Stimulated activated CD4-positive, alpha-beta T cell treated with anti-CD3 and anti-CD28 coated beads, Interleukin-1b, Interleukin-23, amount 100 ng/mL, for 48 hours (primary cell): ENCODE data around the gene HCRTR1.
"Not testable (repeated sequence)": the region's sequence is repeated elsewhere in the genome, so short reads cannot be mapped to it uniquely, and the experiment has no call there.

Experiments used
- DNase-seq: peaks from one replicate; pipeline ENCODE4 v3.0.0-alpha.2; 2020

The HCRTR1 gene

GRCh38 chr1:31581821-31582810 lies 35.4 kb upstream of the HCRTR1 start:
- DNase-seq: no peak

- no peak for DNase-seq
Measured at GRCh38 chr1:31583082-31583994, 34.2 kb upstream of the HCRTR1 start.

DNA sequence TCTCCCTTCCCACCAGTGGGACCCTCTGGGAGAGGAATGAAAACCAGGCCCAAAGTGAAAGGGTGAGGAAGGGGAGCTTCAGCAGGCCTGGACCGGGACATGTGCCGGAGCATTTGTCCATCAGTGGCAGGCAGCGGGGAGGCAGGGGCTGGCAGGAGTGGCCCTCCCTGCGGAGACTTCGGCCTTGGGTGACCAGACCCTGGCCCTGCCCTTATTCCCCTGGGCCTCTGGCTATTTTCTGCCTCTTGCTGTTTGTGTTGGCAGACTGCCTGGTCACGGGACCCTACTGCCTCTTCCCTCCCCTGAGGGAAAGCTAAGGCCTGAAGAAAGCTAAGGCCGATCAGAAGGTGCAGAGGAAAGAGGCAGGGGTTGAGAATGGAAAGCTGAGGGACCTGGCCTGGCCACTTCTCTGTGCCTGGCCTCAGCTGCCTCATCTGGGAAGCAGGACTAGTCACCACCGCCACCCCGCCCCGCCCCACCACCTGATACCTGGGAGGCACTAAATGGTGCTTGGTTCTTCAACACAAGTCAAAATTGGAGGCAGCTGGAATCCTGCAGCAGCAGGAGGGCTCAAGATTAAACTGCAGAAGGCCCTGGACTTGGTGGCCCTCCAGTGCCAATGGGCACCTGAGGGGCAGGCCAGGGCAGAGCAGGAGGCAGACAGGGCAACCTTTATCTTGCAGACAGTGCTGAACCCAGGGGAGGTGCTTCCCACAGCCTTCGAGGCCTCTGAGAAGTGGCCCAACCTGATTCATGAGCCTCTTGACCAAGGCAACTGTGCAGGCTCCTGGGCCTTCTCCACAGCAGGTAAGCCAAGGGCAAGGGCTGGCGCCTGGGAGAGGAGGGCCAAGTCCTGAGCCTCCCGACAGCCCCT lies 33.3 kb upstream of the HCRTR1 start:
- DNase-seq: no peak

GRCh38 chr1:31584869-31585735 lies 32.4 kb upstream of the HCRTR1 start:
- no peak for DNase-seq

DNA sequence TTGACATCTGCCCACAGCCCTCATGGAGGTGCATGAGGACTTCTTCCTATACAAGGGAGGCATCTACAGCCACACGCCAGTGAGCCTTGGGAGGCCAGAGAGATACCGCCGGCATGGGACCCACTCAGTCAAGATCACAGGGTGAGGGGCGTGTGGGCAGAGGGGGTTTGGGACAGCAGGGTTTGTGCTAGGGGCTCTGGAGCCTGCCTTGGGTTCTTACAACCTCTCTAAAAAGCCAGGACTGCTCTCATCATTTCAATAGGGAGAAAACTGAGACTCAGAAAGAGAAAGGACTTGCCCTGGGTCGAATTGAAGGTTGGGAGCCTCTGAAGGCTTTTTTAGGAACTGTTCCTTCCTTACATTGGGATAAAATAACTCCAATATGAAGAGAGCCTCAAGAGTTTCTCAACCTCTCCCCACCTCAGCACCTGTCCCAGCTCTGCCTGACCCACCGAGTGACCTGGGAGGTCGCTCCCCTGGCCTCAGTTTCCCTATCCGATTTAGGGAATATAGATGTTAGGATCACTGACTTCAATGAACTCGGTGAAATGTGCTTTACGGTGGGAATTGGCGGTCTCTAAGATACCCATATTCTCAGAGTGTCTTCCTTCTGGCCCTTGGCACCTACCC lies 31.6 kb upstream of the HCRTR1 start:
- DNase-seq: no peak

DNA sequence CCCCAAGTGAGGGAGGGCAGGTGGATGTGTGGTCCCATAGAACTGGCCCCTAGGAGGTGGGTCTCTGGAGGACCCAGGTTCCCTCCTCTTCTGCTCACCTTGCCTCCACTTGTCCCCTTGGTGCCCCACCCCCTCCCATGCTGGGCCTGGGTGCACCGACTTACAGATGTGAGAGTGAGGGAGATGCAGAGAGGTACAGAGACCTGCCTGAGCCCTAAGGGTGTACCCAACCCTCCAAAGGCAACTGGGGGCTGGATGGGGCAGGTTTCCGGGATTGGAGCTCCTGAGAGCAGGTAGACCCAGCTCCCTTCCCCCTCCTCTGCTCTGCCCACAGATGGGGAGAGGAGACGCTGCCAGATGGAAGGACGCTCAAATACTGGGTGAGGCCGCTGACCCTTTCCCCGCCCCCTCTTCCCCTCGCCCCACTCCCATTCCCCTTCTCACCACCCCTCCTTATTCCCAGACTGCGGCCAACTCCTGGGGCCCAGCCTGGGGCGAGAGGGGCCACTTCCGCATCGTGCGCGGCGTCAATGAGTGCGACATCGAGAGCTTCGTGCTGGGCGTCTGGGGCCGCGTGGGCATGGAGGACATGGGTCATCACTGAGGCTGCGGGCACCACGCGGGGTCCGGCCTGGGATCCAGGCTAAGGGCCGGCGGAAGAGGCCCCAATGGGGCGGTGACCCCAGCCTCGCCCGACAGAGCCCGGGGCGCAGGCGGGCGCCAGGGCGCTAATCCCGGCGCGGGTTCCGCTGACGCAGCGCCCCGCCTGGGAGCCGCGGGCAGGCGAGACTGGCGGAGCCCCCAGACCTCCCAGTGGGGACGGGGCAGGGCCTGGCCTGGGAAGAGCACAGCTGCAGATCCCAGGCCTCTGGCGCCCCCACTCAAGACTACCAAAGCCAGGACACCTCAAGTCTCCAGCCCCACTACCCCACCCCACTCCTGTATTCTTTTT lies 30.8 kb upstream of the HCRTR1 start:
- no peak for DNase-seq

DNA sequence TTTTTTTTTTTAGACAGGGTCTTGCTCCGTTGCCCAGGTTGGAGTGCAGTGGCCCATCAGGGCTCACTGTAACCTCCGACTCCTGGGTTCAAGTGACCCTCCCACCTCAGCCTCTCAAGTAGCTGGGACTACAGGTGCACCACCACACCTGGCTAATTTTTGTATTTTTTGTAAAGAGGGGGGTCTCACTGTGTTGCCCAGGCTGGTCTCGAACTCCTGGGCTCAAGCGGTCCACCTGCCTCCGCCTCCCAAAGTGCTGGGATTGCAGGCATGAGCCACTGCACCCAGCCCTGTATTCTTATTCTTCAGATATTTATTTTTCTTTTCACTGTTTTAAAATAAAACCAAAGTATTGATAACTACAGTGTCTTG lies 30.2 kb upstream of the HCRTR1 start:
- DNase-seq: not testable (repeated sequence)

DNA sequence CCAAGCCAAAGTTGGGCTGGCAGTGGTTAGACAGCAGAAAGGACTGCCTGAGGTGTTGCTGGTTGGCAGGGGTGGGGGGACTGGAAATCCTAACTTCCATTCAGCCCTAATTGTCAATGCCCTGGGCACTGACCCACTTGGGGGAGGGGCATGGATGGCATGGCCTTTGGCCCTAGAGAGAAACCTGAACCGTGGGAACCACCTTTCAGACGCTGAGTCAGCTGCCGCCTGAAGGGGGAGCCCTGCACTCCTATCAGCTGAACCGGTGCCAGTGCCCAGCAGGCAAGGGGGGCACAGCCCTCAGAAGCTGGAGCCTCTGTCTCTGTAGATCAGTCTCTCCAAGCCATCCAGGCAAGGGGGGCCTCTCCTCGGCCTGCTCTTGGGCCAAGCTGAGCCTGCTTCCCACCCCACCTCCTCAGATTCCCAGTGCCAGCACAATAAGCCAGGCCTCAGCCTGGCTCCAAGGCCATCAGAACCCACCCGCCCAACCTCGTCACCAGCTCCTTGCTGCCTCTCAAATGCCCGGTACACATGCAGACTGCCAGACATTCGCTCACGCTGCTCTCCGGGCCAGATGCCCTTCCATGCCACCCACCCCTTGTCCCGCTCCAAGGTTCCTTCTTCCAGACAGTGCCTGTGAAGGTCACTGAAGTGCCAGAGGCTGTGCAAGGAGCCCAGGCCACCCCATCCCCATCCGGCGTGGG lies 29.6 kb upstream of the HCRTR1 start:
- DNase-seq: peak; percentile 47

DNA sequence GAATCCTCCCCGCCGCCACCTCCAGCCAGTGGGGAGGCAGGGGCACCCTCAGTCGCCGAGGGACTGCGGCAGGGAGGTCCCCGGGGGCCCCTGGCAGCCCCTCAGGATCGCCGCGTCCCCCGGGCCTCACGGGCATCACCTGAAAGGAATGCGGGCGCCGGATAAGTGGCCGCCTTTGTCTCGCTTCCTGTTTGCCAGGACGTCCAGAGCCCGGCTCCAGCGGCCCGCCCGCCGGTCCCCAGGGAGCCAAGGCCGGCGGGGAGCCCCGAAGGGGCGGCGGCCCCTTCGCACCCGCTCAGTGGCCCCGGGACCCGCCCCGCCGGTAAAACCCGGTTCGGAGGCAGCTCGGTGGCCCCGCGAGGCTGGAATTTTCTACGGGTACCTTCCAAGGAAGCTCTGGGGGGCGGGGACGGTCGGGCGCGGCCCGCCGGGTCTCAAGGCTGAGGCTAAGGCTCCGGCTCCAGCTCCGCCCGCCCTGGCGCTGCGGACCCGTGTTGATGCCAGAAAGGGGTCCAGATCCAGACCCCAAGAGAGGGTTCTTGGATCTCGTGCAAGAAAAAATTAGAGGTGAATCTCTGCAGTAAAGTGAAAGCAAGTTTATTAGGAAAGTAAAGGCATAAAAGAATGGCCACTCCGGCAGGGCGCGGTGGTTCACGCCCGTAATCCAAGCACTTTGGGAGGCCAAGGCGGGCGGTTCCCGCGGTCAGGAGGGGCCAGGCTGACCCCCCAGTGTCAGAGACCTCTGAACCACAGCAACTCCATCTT lies 28.6 kb upstream of the HCRTR1 start:
- DNase-seq: no peak

DNA sequence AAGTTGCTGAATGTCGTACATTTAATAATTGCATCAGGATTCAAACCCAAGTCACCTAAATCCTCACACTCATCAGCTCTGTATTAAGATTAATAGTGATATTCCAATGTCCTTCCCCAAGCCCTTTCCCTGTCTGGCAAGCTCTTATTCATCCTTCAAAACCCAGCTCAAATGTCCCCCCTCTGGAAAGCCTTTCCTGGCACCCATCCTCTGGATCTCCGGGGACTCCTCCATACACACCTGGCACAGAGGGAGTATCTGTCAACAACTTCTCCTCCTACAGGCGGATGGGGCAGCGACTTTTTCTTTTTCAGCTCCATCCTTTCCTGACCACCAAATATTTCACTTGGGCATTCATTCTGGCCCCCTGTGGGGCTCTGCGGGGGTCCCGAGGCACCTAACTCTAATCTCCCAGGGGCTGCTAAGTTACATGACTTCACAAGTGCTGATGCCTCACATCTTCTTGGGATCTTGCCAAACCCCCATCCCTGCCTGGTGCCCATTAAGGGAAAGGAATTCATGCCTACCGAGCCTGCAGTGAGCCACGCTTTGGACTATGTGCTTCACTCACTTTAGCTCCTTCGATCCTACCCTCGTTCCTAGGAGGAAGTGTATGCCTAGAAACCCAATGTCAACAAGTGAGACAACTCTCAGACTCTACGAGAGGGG lies 25.9 kb upstream of the HCRTR1 start:
- DNase-seq: no peak

- no peak for DNase-seq
Measured at GRCh38 chr1:31592132-31592531, 25.4 kb upstream of the HCRTR1 start.

DNA sequence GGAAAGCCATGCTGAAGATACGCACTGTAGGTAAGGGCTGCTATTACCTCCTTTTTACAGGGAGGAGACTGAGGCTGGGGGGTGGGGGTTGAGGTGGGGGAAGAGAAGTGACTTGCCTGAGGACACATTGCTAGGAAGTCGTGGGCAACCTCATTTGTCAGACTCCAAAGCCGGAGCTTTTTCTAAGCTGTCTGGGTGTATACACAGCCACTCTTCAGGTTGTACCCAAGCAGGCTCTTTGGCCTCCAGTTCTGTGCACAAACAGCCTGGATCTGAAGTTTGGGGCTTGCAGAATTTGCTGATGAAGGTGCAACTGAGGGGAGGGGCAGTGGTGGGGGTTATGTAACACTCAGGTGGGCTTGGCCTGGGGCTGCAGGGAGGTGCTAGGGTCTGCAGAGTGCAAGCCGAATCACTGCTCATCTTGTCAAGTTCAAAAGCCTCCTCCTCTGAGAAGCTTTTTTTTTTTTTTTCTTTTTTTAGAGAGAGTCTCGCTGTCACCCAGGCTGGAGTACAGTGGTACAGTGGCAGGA lies 24.3 kb upstream of the HCRTR1 start:
- no peak for DNase-seq

DNA sequence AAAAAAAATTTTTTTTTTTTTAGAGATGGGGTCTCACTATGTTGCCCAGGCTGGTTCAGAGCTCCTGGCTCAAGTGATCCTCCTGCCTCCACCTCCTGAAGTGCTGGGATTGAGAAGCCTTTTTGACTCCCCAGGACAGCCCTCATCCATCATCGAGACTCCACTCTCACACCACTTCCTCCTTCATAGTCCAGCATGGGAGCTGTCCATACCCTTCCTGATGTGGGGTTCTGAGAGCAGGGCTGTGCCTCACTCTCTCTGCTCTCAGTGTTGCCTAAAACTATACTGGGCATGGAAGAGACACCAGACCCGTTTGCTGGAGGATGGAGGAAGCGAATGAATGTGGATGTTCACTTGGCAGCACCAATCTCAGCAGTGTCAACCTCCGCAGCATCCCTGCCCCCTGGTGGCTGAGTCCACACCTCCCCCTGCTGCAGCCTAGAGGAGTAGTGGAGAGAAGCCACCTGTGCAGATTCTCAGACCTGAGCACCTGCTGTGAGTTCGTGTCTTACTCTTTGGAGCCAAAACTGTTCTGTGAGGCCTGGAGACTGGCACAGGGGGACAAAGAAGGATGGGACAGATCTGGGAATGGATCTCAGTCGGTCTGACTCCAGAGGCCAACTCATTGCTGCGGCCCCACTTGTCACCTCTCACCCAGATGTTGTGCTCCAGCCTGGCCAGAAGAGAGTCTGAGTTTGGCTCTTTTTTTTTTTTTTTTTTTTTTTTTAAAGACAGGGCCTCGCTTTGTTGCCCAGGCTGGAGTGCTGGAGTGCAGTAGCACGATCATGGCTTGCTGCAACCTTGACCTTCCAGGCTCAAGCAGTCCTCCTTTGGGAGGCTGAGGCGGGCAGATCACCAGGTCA lies 23.5 kb upstream of the HCRTR1 start:
- DNase-seq: peak; percentile 71

DNA sequence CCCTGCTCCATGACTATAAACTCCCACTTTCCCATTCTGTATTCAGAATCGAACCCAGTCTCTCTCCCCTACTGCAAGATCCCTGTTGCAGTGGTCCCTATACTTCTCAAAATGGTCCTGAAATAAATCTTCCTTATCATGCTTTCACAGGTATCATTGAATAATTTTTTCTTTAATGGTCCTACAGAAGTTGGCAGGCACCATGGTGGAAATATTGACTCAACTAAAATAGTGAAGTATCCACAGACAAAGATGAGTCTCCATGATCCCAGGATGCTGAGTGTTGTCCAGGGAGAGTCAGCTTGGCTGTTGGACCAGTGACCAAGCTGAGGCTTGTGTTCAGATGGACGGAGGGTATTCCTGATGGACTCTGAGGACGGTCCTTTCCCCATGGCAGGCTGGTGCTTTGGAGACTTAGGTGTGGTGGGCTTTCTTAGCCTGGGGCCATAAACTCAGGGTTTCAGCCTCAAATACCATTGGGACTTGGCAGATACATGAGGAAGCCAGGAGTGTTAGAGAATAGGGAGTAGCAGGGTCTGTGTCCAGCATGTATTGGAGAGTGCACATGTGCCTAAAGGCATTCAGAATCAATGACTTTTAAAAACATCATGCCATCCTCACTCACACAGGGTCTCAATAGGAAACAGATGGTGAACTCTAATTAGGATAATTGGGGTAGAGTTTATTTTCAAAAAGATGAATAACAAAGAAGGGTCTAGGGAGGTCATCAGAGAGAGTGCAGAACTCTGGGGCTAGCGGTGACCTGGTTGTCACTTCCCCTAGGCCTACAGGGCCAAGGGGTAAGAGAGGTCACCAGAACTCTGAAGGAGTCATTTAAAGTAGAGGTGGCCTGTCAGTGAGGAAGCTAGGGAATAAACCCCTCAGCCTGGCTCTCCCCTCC lies 21.4 kb upstream of the HCRTR1 start:
- DNase-seq: no peak

DNA sequence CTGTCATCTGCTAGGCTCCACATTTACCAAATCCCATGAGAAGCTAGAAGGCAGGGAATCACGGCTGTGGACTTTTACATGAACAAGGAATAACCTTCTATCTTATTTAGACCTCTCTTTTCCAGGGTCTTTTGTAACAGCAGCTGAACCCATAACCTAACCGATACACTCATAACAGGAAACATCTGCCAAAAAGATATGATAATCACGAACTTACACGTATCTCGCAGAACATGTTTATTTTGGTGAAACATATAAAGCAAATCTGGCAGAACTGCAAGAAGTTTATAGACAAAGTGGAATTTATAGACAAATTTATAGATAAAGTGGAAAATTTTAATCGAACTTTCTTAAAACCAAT lies 20.8 kb upstream of the HCRTR1 start:
- DNase-seq: no peak

DNA sequence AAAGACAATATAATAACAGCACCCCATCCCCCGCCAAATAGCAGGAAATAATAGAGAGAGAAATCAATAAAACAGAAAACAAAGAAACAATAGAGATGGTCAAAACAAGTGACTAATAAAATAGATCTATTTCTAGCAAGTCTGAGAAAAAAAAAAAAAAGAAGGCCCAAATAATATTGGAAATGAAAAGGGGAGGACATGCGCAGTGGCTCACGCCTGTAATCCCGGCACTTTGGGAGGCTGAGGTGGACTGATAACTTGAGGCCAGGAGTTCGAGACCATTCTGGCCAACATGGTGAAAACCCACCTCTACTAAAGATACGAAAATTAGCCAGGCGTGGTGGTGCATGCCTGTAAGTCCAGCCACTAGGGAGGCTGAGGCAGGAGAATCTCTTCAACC lies 18.5 kb upstream of the HCRTR1 start:
- no peak for DNase-seq
